Kidney (tissue), 14 donors: ENCODE results near the gene GUCY2C. TPM values are rescaled to one million over a fixed set of nuclear protein-coding genes. Genes with fewer than 3 reads are reported as not detected.

Source experiments
- DNase-seq, 5 donors: peaks; one replicate each; pipeline ENCODE4 v3.0.0-alpha.2; 2013 to 2020
- FAIRE-seq: peaks from 2 replicates; lab custom pipeline; 2012; peaks lifted over from hg19 to GRCh38; lab: Jason Lieb, UNC
- H3K27ac ChIP-seq, 2 donors: one replicate each; pipeline ENCODE4 v1.7.0; 2013; ENCODE audit warnings: low read depth in 2 of 2, low read length in 2 of 2, inconsistent platforms in 1 of 2
- H3K27me3 ChIP-seq: one replicate; pipeline ENCODE4 v1.7.1; 2013; ENCODE audit warnings: low read length, inconsistent platforms; ENCODE audit not compliant: control insufficient read depth, insufficient read depth
- H3K36me3 ChIP-seq, 3 donors: one replicate each; pipeline versions ENCODE4 v1.7.0 to v1.7.1; 2013; ENCODE audit warnings: low read length in 3 of 3, control low read depth in 1 of 3, inconsistent platforms in 1 of 3; ENCODE audit not compliant: insufficient read depth in 3 of 3, control insufficient read depth in 2 of 3
- H3K4me1 ChIP-seq, 3 donors: one replicate each; pipeline versions ENCODE4 v1.7.0 to v1.7.1; 2013; ENCODE audit warnings: low read length in 3 of 3, inconsistent platforms in 1 of 3, low read depth in 1 of 3; ENCODE audit not compliant: control insufficient read depth in 2 of 3, insufficient read depth in 2 of 3
- H3K4me3 ChIP-seq, 3 donors: one replicate each; pipeline versions ENCODE4 v1.7.0 to v1.8.1; 2013; ENCODE audit warnings: low read length in 3 of 3, control low read depth in 1 of 3, inconsistent platforms in 1 of 3
- H3K9ac ChIP-seq, 3 donors: one replicate each; pipeline versions ENCODE4 v1.7.0 to v1.7.1; 2013; ENCODE audit warnings: low read length in 3 of 3, control low read depth in 1 of 3, inconsistent platforms in 1 of 3
- H3K9me3 ChIP-seq, 3 donors: one replicate each; pipeline versions ENCODE4 v1.7.0 to v1.7.1; 2013; ENCODE audit warnings: low read length in 3 of 3, control low read depth in 1 of 3, inconsistent platforms in 1 of 3; ENCODE audit not compliant: control insufficient read depth in 2 of 3, insufficient read depth in 1 of 3
- intact Hi-C: fragments of 100-400 bp; cut with DNase I; formaldehyde crosslinking; loops from one replicate; pipeline ENCODE4 v1.11.1; 2022
- polyA plus RNA-seq: library from polyadenylated mRNA; stranded (reverse); fragments of 350-450 nt; fragmentation: Illumina TruSeq; extraction: RNeasy Lipid Tissue Mini Kit (QIAGEN cat#74804); gene quantifications from one replicate; pipeline ENCODE4 v1.2.3, GENCODE V29; 2014; ENCODE audit warnings: low read depth, low replicate concordance; ENCODE audit not compliant: insufficient read depth
- total RNA-seq: library from RNA; stranded (reverse); fragmentation: NEBNext Ultra II Directional; extraction: Animal tissue kit (Norgen Biotek cat#: 25700); gene quantifications from one replicate; pipeline ENCODE4 v1.2.1, GENCODE V29; 2021
- TF ChIP-seq, protein P1 (sequence below): IDR thresholded peaks from 3 replicates; pipeline ENCODE4 v1.5.1; 2012; ENCODE audit warnings: mild to moderate bottlenecking, moderate library complexity, borderline replicate concordance; ENCODE audit not compliant: insufficient read depth; ENCODE audit errors: extremely low read depth
- donor health status: control.
- donor health status: control.
- donor health status: control.
- donor health status: control.
- donor health status: control.
- donor health status: DM: yes; HTN: yes; CAD: no.
- donor health status: Normal renal cell carcinoma (clear cell type).

Gene GUCY2C
- total and polyA plus RNA-seq, 2 donors from 2014 or later = not detected

- Histone ChIP-seq H3K9me3 (peaks cover 0 to 2% (median 1%) of the 10 kb centered on the region in 3 donors), H3K36me3 (no peaks in the 10 kb centered on the region), H3K4me3 (no peak overlapping the region), H3K27me3 (no peaks in the 10 kb centered on the region), H3K4me1 (peaks cover 0 to 9% (median 3%) of the 10 kb centered on the region in 3 donors), H3K9ac (no peak overlapping the region), H3K27ac (no peak overlapping the region)
- FAIRE-seq (no peak), DNase-seq (no peak)
- TF ChIP-seq, protein P1, sequence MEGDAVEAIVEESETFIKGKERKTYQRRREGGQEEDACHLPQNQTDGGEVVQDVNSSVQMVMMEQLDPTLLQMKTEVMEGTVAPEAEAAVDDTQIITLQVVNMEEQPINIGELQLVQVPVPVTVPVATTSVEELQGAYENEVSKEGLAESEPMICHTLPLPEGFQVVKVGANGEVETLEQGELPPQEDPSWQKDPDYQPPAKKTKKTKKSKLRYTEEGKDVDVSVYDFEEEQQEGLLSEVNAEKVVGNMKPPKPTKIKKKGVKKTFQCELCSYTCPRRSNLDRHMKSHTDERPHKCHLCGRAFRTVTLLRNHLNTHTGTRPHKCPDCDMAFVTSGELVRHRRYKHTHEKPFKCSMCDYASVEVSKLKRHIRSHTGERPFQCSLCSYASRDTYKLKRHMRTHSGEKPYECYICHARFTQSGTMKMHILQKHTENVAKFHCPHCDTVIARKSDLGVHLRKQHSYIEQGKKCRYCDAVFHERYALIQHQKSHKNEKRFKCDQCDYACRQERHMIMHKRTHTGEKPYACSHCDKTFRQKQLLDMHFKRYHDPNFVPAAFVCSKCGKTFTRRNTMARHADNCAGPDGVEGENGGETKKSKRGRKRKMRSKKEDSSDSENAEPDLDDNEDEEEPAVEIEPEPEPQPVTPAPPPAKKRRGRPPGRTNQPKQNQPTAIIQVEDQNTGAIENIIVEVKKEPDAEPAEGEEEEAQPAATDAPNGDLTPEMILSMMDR = no peak
- intact Hi-C loops = loop anchor here (10.0 kb wide), 1 partner anchor 367 kb away; no protein-coding TSS in a partner anchor
These were observed 84.7 kb downstream of the GUCY2C start for GRCh38 chr12:14611640-14612203.

DNA sequence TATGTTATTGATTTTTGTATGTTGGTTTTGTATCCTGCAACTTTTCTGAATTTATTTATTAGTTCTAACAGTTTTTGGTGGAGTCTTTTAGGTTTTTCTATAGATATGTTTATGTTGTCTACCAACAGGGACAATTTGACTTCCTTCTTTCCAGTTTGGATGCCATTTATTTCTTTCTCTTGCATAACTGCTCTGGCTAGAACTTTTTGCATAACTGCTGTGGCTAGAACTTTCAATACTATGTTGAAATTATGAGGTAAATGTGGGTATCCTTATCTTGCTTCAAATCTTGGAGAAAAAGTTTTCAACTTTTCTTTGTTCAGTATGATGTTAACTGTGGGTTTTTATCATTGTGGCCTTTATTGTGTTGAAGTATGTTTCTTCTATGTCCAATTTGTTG is 88.8 kb downstream of the GUCY2C start:
- Histone ChIP-seq H3K27ac (no peak overlapping the region), H3K9me3 (peaks cover 0 to 24% (median 8%) of the 10 kb centered on the region in 3 donors), H3K9ac (no peak overlapping the region), H3K4me3 (no peak overlapping the region), H3K4me1 (peaks cover 0 to 4% (median 0%) of the 10 kb centered on the region in 3 donors), H3K36me3 (no peaks in the 10 kb centered on the region), H3K27me3 (no peaks in the 10 kb centered on the region)
- DNase-seq (no peak), FAIRE-seq (no peak)
- intact Hi-C loops = no loop called here
- TF ChIP-seq, protein P1 = no peak

DNA sequence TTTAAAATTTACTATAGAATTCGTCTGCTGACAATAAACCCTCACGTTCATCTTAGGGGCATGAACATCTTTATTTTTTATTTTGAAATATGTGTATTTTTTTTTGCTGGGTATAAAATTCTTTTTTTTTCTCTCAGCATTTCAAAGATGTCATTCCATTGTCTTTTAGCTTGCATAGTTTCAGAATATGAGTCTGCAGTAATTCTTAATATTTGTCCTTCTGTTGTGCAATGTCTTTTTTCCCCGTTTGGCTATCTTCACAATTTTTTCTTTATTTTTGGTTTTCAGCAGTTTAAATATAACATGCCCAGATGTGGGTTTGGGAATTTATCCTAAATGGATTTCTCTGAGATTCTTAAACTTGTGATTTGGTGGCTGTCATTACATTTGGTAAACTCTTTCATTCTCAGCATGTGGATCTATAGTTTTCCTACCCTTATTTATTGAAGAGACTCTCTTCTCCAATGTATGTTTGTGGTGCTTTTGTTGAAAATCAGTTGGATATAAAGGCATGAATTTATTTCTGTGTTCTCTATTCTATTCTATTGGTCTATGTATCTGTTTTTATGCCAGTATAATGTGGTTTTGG is 90.9 kb downstream of the GUCY2C start:
- H3K4me3 ChIP-seq = no peak overlapping the region
- TF ChIP-seq, protein P1 = no peak
- intact Hi-C loops = no loop called here
- no peaks in the 10 kb centered on the region for H3K4me1 ChIP-seq
- H3K27me3 ChIP-seq = no peaks in the 10 kb centered on the region
- no peaks in the 10 kb centered on the region for H3K36me3 ChIP-seq
- H3K9me3 ChIP-seq = peaks cover 0 to 24% (median 8%) of the 10 kb centered on the region in 3 donors
- DNase-seq = no peak
- H3K27ac ChIP-seq = no peak overlapping the region
- FAIRE-seq = no peak
- no peak overlapping the region for H3K9ac ChIP-seq
